ENCODE data around the gene EEF2K. TPM values are rescaled to one million over a fixed set of nuclear protein-coding genes. Genes with fewer than 3 reads are reported as not detected.
A peak's percentile ranks its signal among the peaks of the same experiment; 100 is the strongest.

EEF2K gene
- total RNA-seq, 1 donor from 2014 or later, result 31.9 TPM

DNA sequence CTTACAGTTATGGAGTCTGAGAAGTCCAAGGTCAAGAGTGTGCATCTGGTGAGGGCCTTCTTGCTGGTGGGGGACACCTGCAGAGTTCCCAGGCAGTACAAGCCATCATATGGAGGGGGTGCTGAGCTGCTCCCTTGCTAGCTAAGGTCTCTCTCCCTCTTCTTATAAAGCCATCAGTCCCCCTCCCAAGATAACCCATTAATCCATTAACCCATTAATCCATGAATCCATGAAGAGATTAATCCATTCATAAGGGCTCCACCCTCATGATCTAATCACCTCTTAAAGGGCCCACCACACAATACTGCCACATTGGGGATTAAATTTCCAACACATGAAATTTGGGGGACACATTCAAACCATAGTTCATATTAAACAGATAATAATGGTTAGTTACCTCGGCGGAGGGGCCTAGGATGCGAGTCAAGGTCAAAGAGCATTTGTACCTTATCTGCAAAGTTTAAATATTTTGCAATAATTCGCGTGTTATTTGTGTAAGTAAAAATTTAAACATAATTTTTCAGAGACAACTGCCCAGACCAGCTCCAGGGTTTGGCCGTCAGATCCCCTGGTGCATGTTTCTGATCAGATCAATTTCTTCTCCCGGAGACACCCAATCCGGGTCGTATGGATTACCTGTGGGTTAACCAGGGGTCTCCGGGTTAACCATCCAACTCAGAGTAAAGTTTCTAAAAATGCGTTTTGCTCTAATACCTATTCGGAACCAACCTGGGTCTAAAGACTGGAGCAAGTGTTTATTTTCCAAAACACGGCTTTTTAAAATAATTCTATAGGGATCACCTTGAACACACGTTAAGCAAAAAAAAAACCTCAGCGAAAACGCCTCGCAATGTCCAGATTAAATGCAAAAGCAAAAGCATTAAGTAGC is 90.4 kb downstream of the EEF2K start:
- TF ChIP-seq, protein P1, sequence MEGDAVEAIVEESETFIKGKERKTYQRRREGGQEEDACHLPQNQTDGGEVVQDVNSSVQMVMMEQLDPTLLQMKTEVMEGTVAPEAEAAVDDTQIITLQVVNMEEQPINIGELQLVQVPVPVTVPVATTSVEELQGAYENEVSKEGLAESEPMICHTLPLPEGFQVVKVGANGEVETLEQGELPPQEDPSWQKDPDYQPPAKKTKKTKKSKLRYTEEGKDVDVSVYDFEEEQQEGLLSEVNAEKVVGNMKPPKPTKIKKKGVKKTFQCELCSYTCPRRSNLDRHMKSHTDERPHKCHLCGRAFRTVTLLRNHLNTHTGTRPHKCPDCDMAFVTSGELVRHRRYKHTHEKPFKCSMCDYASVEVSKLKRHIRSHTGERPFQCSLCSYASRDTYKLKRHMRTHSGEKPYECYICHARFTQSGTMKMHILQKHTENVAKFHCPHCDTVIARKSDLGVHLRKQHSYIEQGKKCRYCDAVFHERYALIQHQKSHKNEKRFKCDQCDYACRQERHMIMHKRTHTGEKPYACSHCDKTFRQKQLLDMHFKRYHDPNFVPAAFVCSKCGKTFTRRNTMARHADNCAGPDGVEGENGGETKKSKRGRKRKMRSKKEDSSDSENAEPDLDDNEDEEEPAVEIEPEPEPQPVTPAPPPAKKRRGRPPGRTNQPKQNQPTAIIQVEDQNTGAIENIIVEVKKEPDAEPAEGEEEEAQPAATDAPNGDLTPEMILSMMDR (IDR thresholded peaks at IDR 0.05), result no peak
- Histone ChIP-seq H3K27me3 (no peaks in the 10 kb centered on the region), H3K9me3 (no peaks in the 10 kb centered on the region), H3K36me3 (no peaks in the 10 kb centered on the region), H3K4me1 (peaks cover 3% of the 10 kb centered on the region in 2 donors), H3K27ac (no peak overlapping the region), H3K4me3 (peak overlapping the region; percentile 83 to 93)
- intact Hi-C loops (cut with DNase I), result loop anchor here (5.0 to 10.0 kb wide), 4 partner anchors 76 to 344 kb away; partner anchors contain the start of genes CDR2, MOSMO and UQCRC2
- no peak for DNase-seq (ENCODE audit: low spot score in 2 of 2)

DNA sequence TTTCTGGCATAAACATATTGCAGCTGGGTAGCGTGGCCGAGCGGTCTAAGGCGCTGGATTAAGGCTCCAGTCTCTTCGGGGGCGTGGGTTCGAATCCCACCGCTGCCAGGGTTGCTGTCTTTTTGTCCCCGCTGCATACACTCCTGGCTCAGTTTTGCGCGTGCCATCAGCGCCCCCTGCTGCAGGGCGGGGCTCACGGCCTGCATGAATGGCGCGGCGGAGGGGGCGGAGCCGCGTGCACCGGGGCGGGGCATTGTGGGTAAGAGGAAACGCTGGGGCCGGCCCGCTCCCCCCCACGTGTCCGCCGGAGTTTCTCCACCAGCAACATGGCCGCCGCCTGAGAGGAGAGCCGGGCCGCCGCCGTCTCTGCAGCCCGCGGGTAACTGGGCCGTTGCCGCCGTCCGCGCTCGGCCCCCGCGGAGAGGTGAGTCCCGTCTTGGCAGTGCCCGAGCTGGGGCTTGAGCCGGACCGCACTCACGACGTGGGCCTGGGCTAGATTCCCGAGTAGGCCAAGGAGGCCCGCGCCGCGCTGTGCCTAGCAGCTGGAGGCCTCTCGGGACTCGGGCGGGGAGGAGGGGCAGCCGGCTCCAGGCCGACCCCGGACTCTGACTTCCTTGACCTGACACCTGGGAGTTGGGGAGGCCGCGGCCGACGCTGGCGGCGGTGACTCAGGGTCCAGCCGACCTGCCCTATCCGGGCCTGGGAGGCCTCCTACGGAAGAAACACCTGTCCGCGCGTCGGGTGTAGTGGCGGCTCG is 91.2 kb downstream of the EEF2K start, which contains the start of gene POLR3E:
POLR3E (plus strand) TSS at position 296 of the 757 bp plus-strand sequence. CDS start 5,560 bp downstream, outside the sequence.
- Histone ChIP-seq H3K9me3 (no peaks in the 10 kb centered on the region), H3K27me3 (no peaks in the 10 kb centered on the region), H3K4me1 (peaks cover 3% of the 10 kb centered on the region in 2 donors), H3K36me3 (no peaks in the 10 kb centered on the region), H3K4me3 (peak within 1 kb of the TSS; percentile 83 to 93), H3K27ac (peak within 1 kb of the TSS; percentile 94 to 97)
- peak; percentile 98 to 100 for DNase-seq (ENCODE audit: low spot score in 2 of 2)
- intact Hi-C loops (cut with DNase I), result loop anchor here (5.0 to 10.0 kb wide), 4 partner anchors 75 to 345 kb away; partner anchors contain the start of genes CDR2, MOSMO and UQCRC2
- TF ChIP-seq, protein P1 (IDR thresholded peaks at IDR 0.05), result peak; percentile 93 to 99 (median 94)

DNA sequence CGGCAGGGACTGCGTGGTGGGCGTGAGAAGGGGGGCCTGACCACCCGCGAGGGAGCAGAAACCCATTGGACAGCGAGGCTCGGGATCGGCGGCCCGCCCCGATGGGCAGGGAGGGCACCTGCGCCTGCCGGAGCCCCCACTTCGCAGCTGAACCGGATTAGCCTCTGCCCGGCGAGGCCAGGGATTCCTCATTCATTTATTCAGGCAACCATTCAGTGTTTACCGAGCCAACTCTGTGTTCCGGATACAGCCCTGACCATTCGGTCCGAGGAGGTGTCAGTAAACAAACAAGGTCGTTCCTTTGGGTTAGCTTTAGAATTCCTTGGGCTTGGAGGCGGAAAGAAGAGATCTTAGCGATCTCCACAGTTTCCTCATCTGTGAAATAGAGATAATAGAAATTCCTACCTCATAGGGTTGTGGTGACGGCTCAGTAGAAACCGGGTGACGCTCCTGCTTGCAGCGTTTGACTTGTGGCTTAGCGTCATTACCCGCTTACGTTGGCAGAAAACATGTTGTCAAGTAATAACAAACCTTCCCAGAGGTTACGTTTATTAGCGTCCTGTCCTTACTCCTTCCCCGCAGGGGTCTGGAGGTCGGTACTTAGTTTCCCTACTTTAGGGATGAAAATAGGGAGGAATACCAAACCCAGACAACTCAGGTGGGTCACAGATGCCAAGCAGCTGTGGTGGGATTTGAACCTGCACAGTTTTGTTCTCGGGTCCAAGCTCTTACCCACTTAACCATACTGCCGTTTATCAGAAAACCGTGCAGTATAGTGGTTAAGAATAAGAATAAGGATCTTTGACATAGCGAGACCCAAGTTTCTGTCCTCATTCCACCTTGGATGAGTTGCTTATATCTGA is 92.0 kb downstream of the EEF2K start:
- H3K27ac ChIP-seq, result peak overlapping the region; percentile 94 to 97
- H3K9me3 ChIP-seq, result no peaks in the 10 kb centered on the region
- H3K4me3 ChIP-seq, result peak overlapping the region; percentile 83 to 93
- intact Hi-C loops (cut with DNase I), result loop anchor here (2.0 to 10.0 kb wide), 5 partner anchors 74 to 346 kb away; partner anchors contain the start of genes CDR2, MOSMO and UQCRC2
- TF ChIP-seq, protein P1 (IDR thresholded peaks at IDR 0.05), result no peak
- H3K36me3 ChIP-seq, result peaks cover 0 to 8% of the 10 kb centered on the region in 2 donors
- H3K27me3 ChIP-seq, result no peaks in the 10 kb centered on the region
- H3K4me1 ChIP-seq, result peaks cover 3% of the 10 kb centered on the region in 2 donors
- peak; percentile 25 to 81 for DNase-seq (ENCODE audit: low spot score in 2 of 2)

DNA sequence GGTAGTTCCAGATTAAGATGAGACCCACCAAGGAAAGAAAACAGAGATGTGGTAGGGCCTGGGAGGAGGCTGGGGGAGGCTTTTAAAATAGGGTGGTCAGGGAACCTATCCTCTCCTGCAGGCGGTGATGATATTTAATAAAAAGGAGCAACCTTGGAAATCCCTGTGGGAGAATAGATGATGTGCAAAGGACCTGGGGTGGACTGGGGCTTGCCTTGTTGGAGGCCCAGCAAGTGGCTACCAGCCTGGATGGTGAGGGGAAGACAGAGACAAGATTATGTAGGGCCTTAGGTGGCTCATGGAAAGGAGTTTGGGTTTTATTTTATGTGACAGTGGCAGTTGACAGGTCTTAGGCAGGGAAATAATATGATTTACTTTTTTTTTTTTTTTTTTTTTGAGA is 93.0 kb downstream of the EEF2K start:
- H3K4me3 ChIP-seq, result peak overlapping the region in 1 of 2 donors; percentile 93
- DNase-seq (ENCODE audit: low spot score in 2 of 2), result no peak
- H3K36me3 ChIP-seq, result peaks cover 0 to 11% of the 10 kb centered on the region in 2 donors
- intact Hi-C loops (cut with DNase I), result loop anchor here (2.0 to 10.0 kb wide), 5 partner anchors 73 to 347 kb away; partner anchors contain the start of genes CDR2, MOSMO and UQCRC2
- TF ChIP-seq, protein P1 (IDR thresholded peaks at IDR 0.05), result no peak
- no peaks in the 10 kb centered on the region for H3K27me3 ChIP-seq
- no peaks in the 10 kb centered on the region for H3K9me3 ChIP-seq
- H3K4me1 ChIP-seq, result peaks cover 3% of the 10 kb centered on the region in 2 donors
- H3K27ac ChIP-seq, result peak overlapping the region; percentile 94 to 97

Data from ascending aorta (tissue), 2 donors.